ENCODE results near the gene DUOXA2.
"Not testable (repeated sequence)": the region's sequence is repeated elsewhere in the genome, so short reads cannot be mapped to it uniquely, and the experiment has no call there.

DUOXA2 gene

DNA sequence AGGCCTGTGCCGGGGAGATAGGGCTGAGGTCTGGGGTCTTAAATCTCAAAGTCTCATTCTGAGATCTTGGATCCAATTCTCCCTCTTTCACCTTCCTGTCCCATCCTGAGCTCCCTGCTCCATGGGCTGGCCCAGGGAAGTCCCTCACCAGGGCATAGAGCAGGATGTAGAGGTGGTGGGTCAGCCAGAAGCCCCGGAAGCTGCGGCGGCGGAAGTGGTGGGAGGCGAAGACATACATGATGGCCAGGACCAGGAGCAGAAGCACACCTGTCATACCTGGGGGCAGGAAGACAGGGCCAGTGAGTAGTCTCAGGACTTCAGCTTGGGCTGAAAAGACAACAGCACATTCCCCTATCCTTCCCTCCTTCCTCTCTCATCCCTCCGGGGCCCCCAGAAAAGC lies 16.7 kb upstream of the DUOXA2 start:
- no peak for DNase-seq

GRCh38 chr15:45099549-45100165 lies 14.5 kb upstream of the DUOXA2 start:
- DNase-seq, result no peak

GRCh38 chr15:45100884-45101625 lies 13.1 kb upstream of the DUOXA2 start:
- no peak for DNase-seq

- DNase-seq, result no peak
Observed at GRCh38 chr15:45101749-45102148, 12.4 kb upstream of the DUOXA2 start.

GRCh38 chr15:45102226-45102625 lies 11.9 kb upstream of the DUOXA2 start:
- no peak for DNase-seq

DNA sequence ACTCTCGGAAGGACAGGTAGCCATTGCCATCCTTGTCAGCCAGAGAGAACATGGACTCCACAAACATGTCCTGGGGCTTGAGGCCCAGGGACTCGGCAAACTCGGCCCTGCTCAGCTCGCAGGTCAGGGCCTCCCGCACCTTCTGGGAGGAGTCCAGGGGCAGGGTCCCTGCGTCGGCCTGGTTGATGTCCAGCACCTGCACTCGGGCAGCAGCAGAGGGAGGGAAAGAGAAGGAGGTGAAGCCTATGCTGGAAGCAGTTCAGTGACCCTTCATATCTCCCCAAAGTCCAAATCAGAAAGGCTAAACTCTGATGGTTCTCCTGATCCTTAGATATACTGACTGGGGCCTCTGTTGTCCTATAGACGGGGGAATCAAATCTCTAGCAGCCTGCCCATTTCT lies 10.0 kb upstream of the DUOXA2 start:
- DNase-seq, result not testable (repeated sequence)

- no peak for DNase-seq
Observed at GRCh38 chr15:45105586-45105985, 8.5 kb upstream of the DUOXA2 start.

- no peak for DNase-seq
Observed at GRCh38 chr15:45106002-45106790, 7.9 kb upstream of the DUOXA2 start.

GRCh38 chr15:45107941-45108630 lies 6.0 kb upstream of the DUOXA2 start:
- DNase-seq, result no peak

DNA sequence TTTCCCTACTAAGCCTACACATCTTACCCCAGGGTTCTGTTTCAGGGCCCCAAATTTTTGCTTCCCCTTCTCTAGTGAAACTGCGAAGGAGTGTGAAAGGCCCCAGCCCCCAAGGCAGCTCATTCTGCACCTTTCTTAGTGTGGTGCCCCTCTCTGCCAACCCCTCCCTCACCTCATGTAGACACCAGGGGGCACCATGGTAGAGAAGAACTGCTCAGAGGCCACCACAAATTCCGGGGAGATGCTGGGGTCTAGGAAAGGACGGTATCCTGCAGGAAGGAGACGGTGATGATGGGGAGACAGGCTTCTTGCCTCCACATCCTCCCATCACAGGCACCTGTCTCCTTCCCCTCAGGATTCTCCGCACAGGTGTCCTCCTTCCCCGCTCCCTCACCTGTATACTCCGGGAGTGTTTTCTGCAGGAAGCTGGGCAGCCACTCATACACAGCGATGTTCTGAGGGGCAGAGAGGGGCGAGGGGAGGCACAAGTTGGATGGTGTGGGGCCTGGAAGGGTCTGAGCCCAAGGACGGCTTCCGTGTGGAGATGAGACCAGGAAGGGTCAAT lies 3.8 kb upstream of the DUOXA2 start:
- DNase-seq, result no peak

DNA sequence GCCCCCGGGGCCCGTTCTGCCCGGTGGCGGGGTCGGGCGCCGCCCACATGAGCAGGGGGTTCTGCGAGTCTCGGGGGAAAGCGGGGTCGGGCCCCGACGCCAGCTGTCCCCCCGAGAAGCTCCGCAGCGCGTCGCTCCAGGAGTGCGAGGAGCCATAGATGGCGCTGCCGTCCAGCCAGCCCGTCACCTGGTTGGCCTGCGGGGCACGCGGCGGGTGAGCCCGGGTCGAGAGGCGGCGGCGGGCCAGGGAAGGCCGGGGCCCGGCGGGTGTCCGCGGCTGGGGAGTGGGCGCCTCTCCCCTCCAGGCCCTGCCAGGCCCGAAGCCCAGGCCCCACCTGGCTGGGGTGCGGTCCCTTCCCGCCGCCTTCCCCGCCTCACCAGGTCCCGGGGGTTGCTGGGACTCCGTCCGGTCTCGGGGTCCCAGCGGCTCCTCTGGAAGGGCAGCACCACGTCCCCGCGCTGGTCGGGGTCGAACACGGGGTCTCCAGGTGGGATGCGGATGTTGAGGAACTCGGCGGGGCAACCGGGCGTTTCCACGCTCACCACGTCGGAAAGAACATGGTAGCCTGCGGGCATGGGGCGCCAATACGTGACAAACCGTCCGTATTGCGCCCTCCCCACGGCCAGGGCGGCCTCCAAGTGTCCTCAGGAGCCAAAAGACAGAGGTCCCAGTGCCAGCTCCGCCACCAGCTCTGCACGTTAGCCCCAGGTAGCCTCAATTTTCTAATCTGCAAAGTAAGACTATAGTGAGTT lies 2.6 kb upstream of the DUOXA2 start:
- DNase-seq, result no peak

- DNase-seq, result no peak
Observed at GRCh38 chr15:45112143-45112590, 2.0 kb upstream of the DUOXA2 start.

- no peak for DNase-seq
Observed at GRCh38 chr15:45112591-45113379, 1.3 kb upstream of the DUOXA2 start.

- no peak for DNase-seq
Observed at GRCh38 chr15:45113380-45113990, 641 bp upstream of the DUOXA2 start.

GRCh38 chr15:45114751-45115085 lies 592 bp downstream of the DUOXA2 start:
- no peak for DNase-seq

DNA sequence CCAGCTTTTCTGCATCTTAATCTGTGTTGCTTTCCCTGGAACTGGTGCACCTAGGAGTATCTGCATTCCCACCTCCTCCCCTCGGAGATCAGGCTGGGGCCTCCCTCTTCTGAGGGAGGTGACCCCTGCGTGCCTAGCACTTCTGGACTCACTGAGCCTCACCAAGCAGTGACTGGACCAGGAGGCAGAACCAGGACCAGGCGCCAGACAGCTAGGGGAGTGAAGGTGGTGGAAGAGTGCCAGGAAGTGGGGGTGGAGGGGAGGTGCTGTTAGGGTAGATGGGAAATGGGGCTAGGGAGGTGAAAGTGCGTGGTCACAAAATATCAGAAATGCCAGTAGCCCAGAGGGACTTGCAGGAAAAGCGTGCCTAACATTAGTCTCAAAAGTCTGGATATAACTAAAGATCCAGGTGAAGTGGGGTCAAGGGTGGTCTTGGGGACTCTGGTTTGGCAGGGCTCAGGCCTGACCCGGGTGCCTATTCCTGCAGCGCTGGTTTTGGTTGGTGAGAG lies 1.2 kb downstream of the DUOXA2 start:
- no peak for DNase-seq

GRCh38 chr15:45116006-45116481 lies 1.9 kb downstream of the DUOXA2 start:
- no peak for DNase-seq

GRCh38 chr15:45116482-45117307 lies 2.6 kb downstream of the DUOXA2 start:
- DNase-seq, result no peak

DNA sequence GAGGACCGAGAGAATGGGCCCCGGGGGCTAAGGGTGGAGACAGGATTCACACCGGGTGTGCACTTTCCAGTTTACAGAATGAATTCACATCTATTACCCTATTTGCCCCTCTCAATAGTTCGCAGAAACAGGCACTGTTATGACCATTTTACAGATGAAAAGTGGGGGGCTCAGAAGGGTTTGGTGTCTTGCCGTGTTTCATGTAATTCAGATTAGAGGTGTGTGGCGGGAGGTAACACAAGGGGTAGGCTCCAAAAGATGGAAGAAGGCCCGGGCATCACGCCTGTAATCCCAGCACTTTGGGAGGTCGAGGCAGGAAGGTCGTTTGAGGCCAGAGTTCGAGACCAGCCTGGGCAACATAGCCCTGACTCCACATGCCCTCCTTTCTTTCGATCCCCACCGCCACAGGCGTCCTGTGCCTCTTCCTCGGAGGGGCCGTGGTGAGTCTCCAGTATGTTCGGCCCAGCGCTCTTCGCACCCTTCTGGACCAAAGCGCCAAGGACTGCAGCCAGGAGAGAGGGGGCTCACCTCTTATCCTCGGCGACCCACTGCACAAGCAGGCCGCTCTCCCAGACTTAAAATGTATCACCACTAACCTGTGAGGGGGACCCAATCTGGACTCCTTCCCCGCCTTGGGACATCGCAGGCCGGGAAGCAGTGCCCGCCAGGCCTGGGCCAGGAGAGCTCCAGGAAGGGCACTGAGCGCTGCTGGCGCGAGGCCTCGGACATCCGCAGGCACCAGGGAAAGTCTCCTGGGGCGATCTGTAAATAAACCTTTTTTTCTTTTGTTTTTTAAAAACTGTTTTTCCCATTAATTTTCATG lies 3.4 kb downstream of the DUOXA2 start:
- DNase-seq, result no peak

All from islet precursor cell (in vitro differentiated cells).